Left forelimb (tissue), 1 donor: ENCODE data around the gene MEIKIN.

ENCODE experiments used
- DNase-seq: peaks from one replicate; pipeline ENCODE4 v3.0.0-alpha.2; 2018; ENCODE audit warnings: low spot score

Gene MEIKIN

DNA sequence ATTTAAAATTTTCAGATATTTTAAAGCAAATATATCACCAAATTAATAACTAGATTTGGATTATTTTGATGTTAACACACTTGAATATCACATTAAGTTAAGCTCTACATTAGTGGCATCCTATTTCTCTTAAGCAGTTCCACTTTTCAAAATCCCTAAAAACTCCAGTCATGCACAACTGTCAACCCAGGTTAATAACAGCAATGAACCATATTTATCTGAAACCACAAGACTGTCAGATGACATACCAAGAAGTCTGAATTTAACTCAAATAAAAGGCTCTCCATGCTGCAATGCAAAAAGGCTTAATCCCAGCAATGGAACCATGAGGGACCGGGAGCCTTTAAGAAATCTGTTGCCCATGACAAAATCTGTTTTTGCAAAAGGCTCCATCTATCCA is 176.1 kb downstream of the MEIKIN start:
- DNase-seq, result no peak

DNA sequence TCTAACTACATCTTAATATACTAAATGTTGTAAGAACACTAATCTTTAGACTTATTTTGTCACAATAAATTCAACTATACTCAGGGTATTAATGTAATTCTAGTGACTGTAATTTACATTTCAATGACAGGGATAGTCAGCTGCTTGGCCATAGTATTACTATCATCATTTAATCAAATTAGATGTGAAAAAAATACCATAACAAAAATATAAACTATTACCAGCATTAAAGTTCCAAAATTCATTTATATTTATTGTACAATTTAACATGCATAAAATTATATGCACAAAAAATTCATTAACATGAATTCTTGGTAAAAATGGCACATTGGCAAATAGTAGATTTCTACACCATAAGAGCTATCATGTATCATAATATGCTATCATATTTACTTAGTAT is 177.6 kb downstream of the MEIKIN start:
- no peak for DNase-seq

DNA sequence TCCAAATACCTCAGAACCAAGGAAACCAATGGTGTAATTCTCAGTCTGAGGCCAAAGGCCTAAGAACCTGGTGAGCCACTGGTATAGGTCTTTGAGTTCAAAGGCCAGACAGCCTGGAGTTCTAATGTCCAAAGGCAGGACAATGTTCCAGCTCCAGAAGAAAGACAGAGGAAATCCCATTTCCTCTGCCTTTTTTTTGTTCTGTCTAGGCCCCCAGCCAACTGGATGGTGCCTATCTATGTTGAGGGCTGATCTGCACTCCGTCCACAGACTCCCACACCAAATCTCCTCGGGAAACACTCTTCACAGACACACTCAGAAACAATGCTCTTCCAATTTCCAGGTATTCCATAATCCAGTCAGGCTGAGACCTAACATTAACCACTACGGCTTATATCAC is 178.8 kb downstream of the MEIKIN start:
- no peak for DNase-seq

DNA sequence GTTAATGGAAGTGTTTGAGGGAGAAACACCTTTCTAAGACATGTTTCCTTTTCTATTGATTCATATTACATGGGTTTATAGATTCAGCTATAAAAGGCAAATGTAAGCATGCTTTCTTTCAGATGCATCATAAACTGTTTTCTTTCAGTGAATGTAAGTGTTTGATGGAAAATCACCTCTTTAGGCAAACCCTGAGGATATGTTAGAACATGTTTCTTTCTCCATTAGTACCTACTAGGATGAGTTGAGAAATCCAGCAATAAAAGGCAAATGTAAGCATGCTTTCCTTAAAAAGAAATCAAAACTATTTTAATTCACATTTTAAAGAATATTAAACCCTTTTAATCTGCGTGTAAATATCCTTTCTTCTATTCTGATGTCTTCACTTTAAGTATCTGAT is 180.2 kb downstream of the MEIKIN start:
- no peak for DNase-seq

DNA sequence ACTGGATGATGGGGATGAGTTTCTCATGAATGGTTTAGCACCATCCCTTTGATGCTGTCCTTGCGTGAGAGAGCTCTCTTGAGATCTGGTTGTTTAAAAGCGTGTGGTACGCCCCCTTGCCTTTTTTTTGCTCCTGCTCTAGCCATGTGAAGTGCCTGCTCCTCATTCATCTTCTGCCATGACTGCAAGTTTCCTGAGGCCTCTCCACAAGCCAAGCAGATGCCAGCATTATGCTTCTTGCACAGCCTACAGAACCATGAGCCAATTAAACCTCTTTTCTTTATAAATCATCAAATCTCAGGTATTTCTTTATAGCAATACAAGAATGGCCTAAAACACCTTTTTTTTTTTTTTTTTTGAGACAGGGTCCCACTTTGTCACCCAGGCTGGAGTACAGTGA is 181.5 kb downstream of the MEIKIN start:
- DNase-seq, result no peak

DNA sequence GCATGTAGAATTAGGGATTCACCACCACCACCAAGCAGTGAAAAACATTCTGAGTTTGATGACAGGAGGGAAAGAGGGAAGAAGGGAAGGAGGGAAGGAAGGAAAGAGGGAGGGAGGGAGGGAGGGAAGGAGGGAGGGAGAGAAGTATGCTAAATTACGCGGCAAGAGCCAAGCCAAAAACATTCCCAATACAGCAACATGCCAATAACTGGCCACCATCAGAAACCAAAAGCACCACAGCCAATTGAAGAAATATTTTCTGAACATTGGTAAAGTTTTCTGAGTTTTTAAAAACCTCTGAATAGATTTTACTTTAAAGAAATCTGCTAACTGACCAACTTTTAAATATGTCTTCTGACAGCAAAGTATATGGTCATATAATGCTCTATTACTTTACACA is 184.7 kb downstream of the MEIKIN start:
- no peak for DNase-seq

DNA sequence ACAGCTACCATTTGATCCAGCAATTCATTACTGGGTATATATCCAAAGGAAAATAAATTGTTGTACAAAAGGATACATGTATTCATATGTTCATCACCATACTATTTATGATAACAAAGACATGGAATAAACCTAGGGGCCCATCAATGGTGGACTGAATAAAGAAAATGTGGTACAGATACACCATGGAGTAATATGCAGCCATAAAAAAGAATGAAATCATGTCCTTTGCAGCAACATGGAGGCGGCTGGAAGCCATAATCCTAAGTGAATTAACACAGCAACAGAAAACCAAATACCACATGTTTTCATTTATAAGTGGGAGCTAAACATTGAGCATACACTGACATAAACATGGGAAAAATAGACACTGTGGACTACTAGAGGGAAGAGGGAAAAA is 185.8 kb downstream of the MEIKIN start:
- no peak for DNase-seq

DNA sequence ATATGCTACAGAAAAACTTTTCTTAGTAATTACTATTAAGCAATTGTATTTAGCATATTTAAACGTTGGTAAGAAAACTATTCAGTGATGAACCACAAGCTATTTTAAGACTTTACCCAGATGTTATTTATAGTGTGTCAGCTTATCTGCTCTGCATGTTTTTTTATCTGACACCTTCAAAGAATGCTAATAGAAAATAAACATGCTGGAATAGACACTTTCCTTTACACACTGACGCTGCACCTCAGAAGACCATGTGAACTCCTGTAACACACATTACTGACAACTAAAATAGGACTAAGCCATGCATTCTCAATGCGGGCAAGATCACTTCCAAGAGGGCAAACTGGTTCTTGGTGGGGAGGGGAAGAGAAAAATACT is 187.0 kb downstream of the MEIKIN start:
- no peak for DNase-seq

DNA sequence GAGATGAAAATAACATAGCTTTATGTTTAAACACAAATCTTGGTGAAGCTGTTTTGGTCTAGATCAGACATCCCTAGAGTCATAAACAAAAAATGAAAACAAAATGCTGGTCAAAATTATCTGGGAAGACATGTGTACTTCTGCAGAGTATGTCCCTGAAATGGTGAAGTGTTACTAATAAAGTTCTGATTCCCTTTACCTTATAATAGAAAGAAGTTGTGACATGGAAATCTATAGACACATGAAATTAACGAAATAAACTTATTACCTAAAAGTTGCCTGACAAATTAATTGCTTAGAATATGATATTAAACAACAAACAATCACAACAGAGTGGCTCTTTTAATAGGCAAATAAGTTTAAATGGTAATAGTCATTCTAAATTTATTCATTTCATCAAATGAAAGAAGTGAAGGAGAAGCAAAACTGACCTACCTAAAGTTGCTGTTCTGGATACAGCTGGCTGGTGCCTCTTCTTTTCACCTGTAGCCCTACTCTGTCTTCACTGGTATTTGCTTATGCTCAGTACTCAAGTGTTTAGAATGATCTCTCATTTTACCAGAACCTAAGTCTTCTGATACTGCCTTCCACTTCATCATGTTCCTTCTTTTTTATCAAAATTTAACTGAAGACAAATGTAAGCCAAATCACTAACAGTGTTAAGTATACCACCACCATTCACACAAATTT is 187.5 kb downstream of the MEIKIN start:
- DNase-seq, result no peak
